Measurements from ENCODE around the gene NCOR1. TPM values are rescaled to one million over a fixed set of nuclear protein-coding genes. Genes with fewer than 3 reads are reported as not detected.

The NCOR1 gene
- total and polyA plus RNA-seq, 10 of the 15 experiments (the other 5 are each of a cell fraction or from before 2014, with no cell fraction given): 34.5 to 135 (median 82.9) TPM

DNA sequence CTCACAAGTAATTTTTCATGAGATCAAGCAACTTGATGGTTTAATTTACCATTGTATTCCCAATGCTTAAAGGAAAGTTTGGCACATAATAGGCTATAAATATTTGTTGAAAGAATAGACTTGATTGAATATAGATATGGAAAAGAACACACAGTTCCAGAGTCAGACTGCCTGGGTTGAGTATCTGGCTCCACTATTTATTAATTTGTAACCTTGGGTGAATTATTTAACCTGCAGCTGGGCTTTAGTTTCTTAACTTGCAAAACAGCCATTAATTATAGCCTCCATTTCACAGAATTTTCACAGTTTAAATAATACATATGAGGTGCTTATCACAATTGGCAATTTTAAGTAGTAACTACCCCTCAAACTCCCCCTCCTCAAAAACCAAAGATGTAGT is 73.6 kb downstream of the NCOR1 start:
- Histone ChIP-seq H3K4me3 (no peak overlapping the region), H3K27me3 (replicated peaks in 1 of 2; ENCODE audit: control insufficient read depth in 2 of 2, insufficient read depth in 2 of 2, low read length in 1 of 2) (no peaks in the 10 kb centered on the region), H3K79me2 (ENCODE audit: control insufficient read depth, insufficient read depth, low read length) (no peaks in the 10 kb centered on the region), H3K9me3 (replicated peaks; ENCODE audit: control insufficient read depth, insufficient read depth, low read length) (no peaks in the 10 kb centered on the region), H4K20me1 (ENCODE audit: control insufficient read depth, insufficient read depth) (no peaks in the 10 kb centered on the region), H3K4me2 (ENCODE audit: control insufficient read depth, insufficient read depth) (no peak overlapping the region), H2AFZ (ENCODE audit: control insufficient read depth, low read depth, low read length) (no peak overlapping the region), H3K4me1 (ENCODE audit: control insufficient read depth, insufficient read depth, low read length) (no peaks in the 10 kb centered on the region), H3K36me3 (ENCODE audit: control insufficient read depth in 2 of 2, insufficient read depth in 2 of 2, low read length in 1 of 2) (peaks cover 5 to 20% of the 10 kb centered on the region in 2 experiments), H3K9ac (ENCODE audit: control insufficient read depth, insufficient read depth, low read length) (no peak overlapping the region), H3K27ac (ENCODE audit: control insufficient read depth, insufficient read depth) (no peak overlapping the region)
- in situ Hi-C loops (cut with MboI) (no loop called here), intact Hi-C loops (cut with micrococcal nuclease; ENCODE audit: unreplicated experiment) (no loop called here)
- ChIA-PET POLR2A (no interaction called here), RAD21 (ENCODE audit: unreplicated experiment) (no interaction called here), CTCF (no interaction called here), SMC1A (ENCODE audit: uncharacterized antibody, unreplicated experiment) (interaction anchor here (0.6 kb wide), 1 partner anchor 59 kb away, joined by 3 read pairs; no protein-coding TSS in a partner anchor)
- TF ChIP-seq SPI1 (IDR thresholded peaks at IDR 0.05; ENCODE audit: borderline replicate concordance, insufficient read depth, low read depth, low read length): no peak
- TF ChIP-seq TCF3 (IDR thresholded peaks at IDR 0.05; ENCODE audit: borderline replicate concordance, insufficient read depth, low read depth, low read length): no peak
- TF ChIP-seq, protein P1, sequence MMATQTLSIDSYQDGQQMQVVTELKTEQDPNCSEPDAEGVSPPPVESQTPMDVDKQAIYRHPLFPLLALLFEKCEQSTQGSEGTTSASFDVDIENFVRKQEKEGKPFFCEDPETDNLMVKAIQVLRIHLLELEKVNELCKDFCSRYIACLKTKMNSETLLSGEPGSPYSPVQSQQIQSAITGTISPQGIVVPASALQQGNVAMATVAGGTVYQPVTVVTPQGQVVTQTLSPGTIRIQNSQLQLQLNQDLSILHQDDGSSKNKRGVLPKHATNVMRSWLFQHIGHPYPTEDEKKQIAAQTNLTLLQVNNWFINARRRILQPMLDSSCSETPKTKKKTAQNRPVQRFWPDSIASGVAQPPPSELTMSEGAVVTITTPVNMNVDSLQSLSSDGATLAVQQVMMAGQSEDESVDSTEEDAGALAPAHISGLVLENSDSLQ (IDR thresholded peaks at IDR 0.05): no peak
- TF ChIP-seq SRF (IDR thresholded peaks at IDR 0.05; ENCODE audit: low read depth in 2 of 2, low read length in 2 of 2): no peak
- no peak for TF ChIP-seq SUZ12 (IDR thresholded peaks at IDR 0.05; ENCODE audit: unreplicated experiment)
- TF ChIP-seq, protein P2, sequence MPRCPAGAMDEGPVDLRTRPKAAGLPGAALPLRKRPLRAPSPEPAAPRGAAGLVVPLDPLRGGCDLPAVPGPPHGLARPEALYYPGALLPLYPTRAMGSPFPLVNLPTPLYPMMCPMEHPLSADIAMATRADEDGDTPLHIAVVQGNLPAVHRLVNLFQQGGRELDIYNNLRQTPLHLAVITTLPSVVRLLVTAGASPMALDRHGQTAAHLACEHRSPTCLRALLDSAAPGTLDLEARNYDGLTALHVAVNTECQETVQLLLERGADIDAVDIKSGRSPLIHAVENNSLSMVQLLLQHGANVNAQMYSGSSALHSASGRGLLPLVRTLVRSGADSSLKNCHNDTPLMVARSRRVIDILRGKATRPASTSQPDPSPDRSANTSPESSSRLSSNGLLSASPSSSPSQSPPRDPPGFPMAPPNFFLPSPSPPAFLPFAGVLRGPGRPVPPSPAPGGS (IDR thresholded peaks at IDR 0.05; ENCODE audit: borderline replicate concordance, insufficient read depth, low read depth, low read length, poor library complexity, severe bottlenecking): no peak
- TF ChIP-seq REST (IDR thresholded peaks at IDR 0.05; ENCODE audit: low read depth, low read length): no peak
- TF ChIP-seq, protein P3, sequence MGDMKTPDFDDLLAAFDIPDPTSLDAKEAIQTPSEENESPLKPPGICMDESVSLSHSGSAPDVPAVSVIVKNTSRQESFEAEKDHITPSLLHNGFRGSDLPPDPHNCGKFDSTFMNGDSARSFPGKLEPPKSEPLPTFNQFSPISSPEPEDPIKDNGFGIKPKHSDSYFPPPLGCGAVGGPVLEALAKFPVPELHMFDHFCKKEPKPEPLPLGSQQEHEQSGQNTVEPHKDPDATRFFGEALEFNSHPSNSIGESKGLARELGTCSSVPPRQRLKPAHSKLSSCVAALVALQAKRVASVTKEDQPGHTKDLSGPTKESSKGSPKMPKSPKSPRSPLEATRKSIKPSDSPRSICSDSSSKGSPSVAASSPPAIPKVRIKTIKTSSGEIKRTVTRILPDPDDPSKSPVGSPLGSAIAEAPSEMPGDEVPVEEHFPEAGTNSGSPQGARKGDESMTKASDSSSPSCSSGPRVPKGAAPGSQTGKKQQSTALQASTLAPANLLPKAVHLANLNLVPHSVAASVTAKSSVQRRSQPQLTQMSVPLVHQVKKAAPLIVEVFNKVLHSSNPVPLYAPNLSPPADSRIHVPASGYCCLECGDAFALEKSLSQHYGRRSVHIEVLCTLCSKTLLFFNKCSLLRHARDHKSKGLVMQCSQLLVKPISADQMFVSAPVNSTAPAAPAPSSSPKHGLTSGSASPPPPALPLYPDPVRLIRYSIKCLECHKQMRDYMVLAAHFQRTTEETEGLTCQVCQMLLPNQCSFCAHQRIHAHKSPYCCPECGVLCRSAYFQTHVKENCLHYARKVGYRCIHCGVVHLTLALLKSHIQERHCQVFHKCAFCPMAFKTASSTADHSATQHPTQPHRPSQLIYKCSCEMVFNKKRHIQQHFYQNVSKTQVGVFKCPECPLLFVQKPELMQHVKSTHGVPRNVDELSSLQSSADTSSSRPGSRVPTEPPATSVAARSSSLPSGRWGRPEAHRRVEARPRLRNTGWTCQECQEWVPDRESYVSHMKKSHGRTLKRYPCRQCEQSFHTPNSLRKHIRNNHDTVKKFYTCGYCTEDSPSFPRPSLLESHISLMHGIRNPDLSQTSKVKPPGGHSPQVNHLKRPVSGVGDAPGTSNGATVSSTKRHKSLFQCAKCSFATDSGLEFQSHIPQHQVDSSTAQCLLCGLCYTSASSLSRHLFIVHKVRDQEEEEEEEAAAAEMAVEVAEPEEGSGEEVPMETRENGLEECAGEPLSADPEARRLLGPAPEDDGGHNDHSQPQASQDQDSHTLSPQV (IDR thresholded peaks at IDR 0.05): no peak
- no peak for TF ChIP-seq SIX5 (IDR thresholded peaks at IDR 0.05; ENCODE audit: low read depth, low read length, severe bottlenecking)
- BruUV-seq (replicated peaks): no TSS peak
- FAIRE-seq (no peak), ATAC-seq (no peak), DNase-seq (ENCODE audit: low read depth, low spot score) (no peak)

Data from GM12878 (cell line).